GM12872 (cell line): ENCODE measurements around the gene MLLT6.

Experiments
- CTCF ChIP-seq: IDR thresholded peaks from 3 replicates; pipeline ENCODE4 v1.5.1; 2011; ENCODE audit warnings: low read depth, mild to moderate bottlenecking, low read length, moderate library complexity; ENCODE audit not compliant: insufficient read depth

MLLT6 gene

GRCh38 chr17:38687286-38687685, 17.8 kb upstream of the MLLT6 start:
- TF ChIP-seq CTCF, result no peak

- no peak for TF ChIP-seq CTCF
These were observed 14.7 kb upstream of the MLLT6 start for GRCh38 chr17:38690386-38690785.

- no peak for TF ChIP-seq CTCF
These were observed 13.9 kb upstream of the MLLT6 start for GRCh38 chr17:38691154-38691553.

- no peak for TF ChIP-seq CTCF
These were observed 11.3 kb upstream of the MLLT6 start for GRCh38 chr17:38693700-38694329.

- TF ChIP-seq CTCF, result no peak
These were observed 7.8 kb upstream of the MLLT6 start for GRCh38 chr17:38697061-38697820.

- no peak for TF ChIP-seq CTCF
These were observed 6.3 kb upstream of the MLLT6 start for GRCh38 chr17:38698760-38699159.

GRCh38 chr17:38701504-38702165, 3.4 kb upstream of the MLLT6 start:
- no peak for TF ChIP-seq CTCF
